OCI-LY7 (cell line): Measurements from ENCODE around the gene WWOX. TPM values are rescaled to one million over a fixed set of nuclear protein-coding genes. Genes with fewer than 3 reads are reported as not detected.

Source experiments
- BruUV-seq: library from RNA; stranded (reverse); fragments of 400-500 nt; replicated peaks from 2 replicates; lab custom pipeline; 2021; lab: Mats Ljungman, UMichigan
- CTCF ChIA-PET: fragments of 300-600 bp; sonication (Branson Sonifier 250); formaldehyde crosslinking; loops from one replicate; lab custom pipeline; 2022; ENCODE audit warnings: antibody characterized with exemption; ENCODE audit not compliant: unreplicated experiment; lab: Charles Lee
- POLR2A ChIA-PET: fragments of 300-600 bp; sonication (Branson Sonifier 250); formaldehyde crosslinking; loops from one replicate; lab custom pipeline; 2022; ENCODE audit warnings: antibody characterized with exemption; lab: Charles Lee
- DNase-seq: peaks from one replicate; pipeline ENCODE4 v3.0.0-alpha.2; 2015; ENCODE audit warnings: low spot score
- H2AFZ ChIP-seq: fragments of 200-600 bp; sonication (generic), shearing (Covaris generic); 2 replicates; pipeline ENCODE4 v1.6.1; 2014; ENCODE audit warnings: mild to moderate bottlenecking, antibody characterized with exemption, low read length, moderate library complexity
- H3K27ac ChIP-seq: fragments of 200-600 bp; sonication (generic); 2 replicates; pipeline ENCODE4 v1.5.1; 2014; ENCODE audit warnings: mixed run types, low read depth, mild to moderate bottlenecking, moderate library complexity, low read length, inconsistent platforms; ENCODE audit not compliant: poor library complexity, severe bottlenecking
- H3K36me3 ChIP-seq: fragments of 200-600 bp; sonication (generic); 2 replicates; pipeline ENCODE4 v1.6.1; 2014; ENCODE audit warnings: mild to moderate bottlenecking, antibody characterized with exemption, low read length, moderate library complexity, mixed read lengths; ENCODE audit not compliant: insufficient read depth
- H3K4me1 ChIP-seq: fragments of 200-600 bp; sonication (generic); 2 replicates; pipeline ENCODE4 v1.5.1; 2014; ENCODE audit warnings: mild to moderate bottlenecking, low read length; ENCODE audit not compliant: insufficient read depth, poor library complexity, severe bottlenecking
- H3K4me2 ChIP-seq: fragments of 200-600 bp; sonication (generic); 2 replicates; pipeline ENCODE4 v1.6.1; 2014; ENCODE audit warnings: mild to moderate bottlenecking, low read length
- H3K4me3 ChIP-seq: fragments of 200-600 bp; sonication (generic); 2 replicates; pipeline ENCODE4 v1.5.1; 2014; ENCODE audit warnings: mild to moderate bottlenecking, low read depth, low read length; ENCODE audit not compliant: poor library complexity, severe bottlenecking
- H3K79me2 ChIP-seq: fragments of 200-600 bp; sonication (generic); 2 replicates; pipeline ENCODE4 v1.6.1; 2016; ENCODE audit warnings: low read depth, mild to moderate bottlenecking, low read length, moderate library complexity, mixed read lengths; ENCODE audit not compliant: insufficient read depth
- H3K9me2 ChIP-seq: fragments of 200-600 bp; sonication (generic); 2 replicates; pipeline ENCODE4 v1.6.1; 2016; ENCODE audit warnings: mild to moderate bottlenecking, low read length, mixed read lengths; ENCODE audit not compliant: insufficient read depth
- H3K9me3 ChIP-seq: fragments of 200-600 bp; sonication (generic); 2 replicates; pipeline ENCODE4 v1.6.1; 2014; ENCODE audit warnings: mild to moderate bottlenecking, mixed run types, low read length, mixed read lengths
- H4K20me1 ChIP-seq: fragments of 200-600 bp; sonication (generic); 2 replicates; pipeline ENCODE4 v1.6.1; 2014; ENCODE audit warnings: mild to moderate bottlenecking, antibody characterized with exemption, low read length, moderate library complexity, mixed read lengths; ENCODE audit not compliant: insufficient read depth
- CTCF ChIP-seq: fragments of 200-600 bp; sonication (generic); conservative IDR thresholded peaks from 2 replicates; pipeline ENCODE4 v1.5.1; 2014; ENCODE audit warnings: mild to moderate bottlenecking, antibody characterized with exemption, low read length, moderate library complexity, mixed read lengths
- EZH2phosphoT487 ChIP-seq: fragments of 200-600 bp; sonication (generic); IDR thresholded peaks from 2 replicates; pipeline ENCODE4 v1.6.1; 2018; ENCODE audit warnings: low read depth, borderline replicate concordance, mild to moderate bottlenecking, mixed run types, antibody characterized with exemption, low read length, moderate library complexity, mixed read lengths
- intact Hi-C: fragments of 100-400 bp; cut with micrococcal nuclease; formaldehyde crosslinking; loops from one replicate; pipeline ENCODE4 v1.10.0; 2022; ENCODE audit not compliant: unreplicated experiment
- total RNA-seq, 2 experiments: library from RNA; depleted of rRNA in 1 of 2; stranded (reverse); fragments of >200 nt in 1 of 2; shearing (Covaris generic) in 1 of 2; gene quantifications; 2 replicates each; pipeline ENCODE4 v1.2.3, GENCODE V29; 2014 to 2022

WWOX gene
- total RNA-seq, 2 experiments from 2014 or later: 40.2 to 47.6 TPM

GRCh38 chr16:78490847-78491246 lies 391.4 kb downstream of the WWOX start:
- H3K4me2 ChIP-seq: no peak overlapping the region
- no peak overlapping the region for H3K27ac ChIP-seq
- intact Hi-C loops: no loop called here
- no peaks in the 10 kb centered on the region for H3K9me3 ChIP-seq
- H3K4me1 ChIP-seq: no peaks in the 10 kb centered on the region
- no peaks in the 10 kb centered on the region for H3K9me2 ChIP-seq
- no peak for TF ChIP-seq EZH2phosphoT487
- no peak for TF ChIP-seq CTCF
- ChIA-PET CTCF (no interaction called here), POLR2A (no interaction called here)
- H3K36me3 ChIP-seq: no peaks in the 10 kb centered on the region
- H4K20me1 ChIP-seq: no peaks in the 10 kb centered on the region
- no peak for DNase-seq
- H3K4me3 ChIP-seq: no peak overlapping the region
- no TSS peak for BruUV-seq
- H3K79me2 ChIP-seq: no peaks in the 10 kb centered on the region
- no peak overlapping the region for H2AFZ ChIP-seq

- Histone ChIP-seq H3K36me3 (no peaks in the 10 kb centered on the region), H3K9me2 (no peaks in the 10 kb centered on the region), H3K27ac (no peak overlapping the region), H3K4me1 (no peaks in the 10 kb centered on the region), H3K79me2 (no peaks in the 10 kb centered on the region), H4K20me1 (no peaks in the 10 kb centered on the region), H3K4me3 (no peak overlapping the region), H3K4me2 (no peak overlapping the region), H2AFZ (no peak overlapping the region), H3K9me3 (no peaks in the 10 kb centered on the region)
- ChIA-PET CTCF (no interaction called here), POLR2A (no interaction called here)
- intact Hi-C loops: no loop called here
- TF ChIP-seq CTCF (no peak), EZH2phosphoT487 (no peak)
- no TSS peak for BruUV-seq
- DNase-seq: no peak
Measured at GRCh38 chr16:78493573-78493972, 394.1 kb downstream of the WWOX start.

GRCh38 chr16:78494105-78494504 lies 394.7 kb downstream of the WWOX start:
- CTCF ChIA-PET: no interaction called here
- intact Hi-C loops: no loop called here
- DNase-seq: no peak
- Histone ChIP-seq H2AFZ (no peak overlapping the region), H3K4me3 (no peak overlapping the region), H3K27ac (no peak overlapping the region), H3K79me2 (no peaks in the 10 kb centered on the region), H4K20me1 (no peaks in the 10 kb centered on the region), H3K4me2 (no peak overlapping the region), H3K9me2 (no peaks in the 10 kb centered on the region), H3K36me3 (no peaks in the 10 kb centered on the region), H3K4me1 (no peaks in the 10 kb centered on the region), H3K9me3 (no peaks in the 10 kb centered on the region)
- TF ChIP-seq EZH2phosphoT487: no peak
- TF ChIP-seq CTCF: no peak
- BruUV-seq: no TSS peak
- POLR2A ChIA-PET: no interaction called here
